ENCODE results near the gene SBF2. TPM values are rescaled to one million over a fixed set of nuclear protein-coding genes. Genes with fewer than 3 reads are reported as not detected.
"Not testable (repeated sequence)": the region's sequence is repeated elsewhere in the genome, so short reads cannot be mapped to it uniquely, and the experiment has no call there.

SBF2 gene
- polyA plus RNA-seq, 1 donor from 2014 or later = 2.6 TPM

DNA sequence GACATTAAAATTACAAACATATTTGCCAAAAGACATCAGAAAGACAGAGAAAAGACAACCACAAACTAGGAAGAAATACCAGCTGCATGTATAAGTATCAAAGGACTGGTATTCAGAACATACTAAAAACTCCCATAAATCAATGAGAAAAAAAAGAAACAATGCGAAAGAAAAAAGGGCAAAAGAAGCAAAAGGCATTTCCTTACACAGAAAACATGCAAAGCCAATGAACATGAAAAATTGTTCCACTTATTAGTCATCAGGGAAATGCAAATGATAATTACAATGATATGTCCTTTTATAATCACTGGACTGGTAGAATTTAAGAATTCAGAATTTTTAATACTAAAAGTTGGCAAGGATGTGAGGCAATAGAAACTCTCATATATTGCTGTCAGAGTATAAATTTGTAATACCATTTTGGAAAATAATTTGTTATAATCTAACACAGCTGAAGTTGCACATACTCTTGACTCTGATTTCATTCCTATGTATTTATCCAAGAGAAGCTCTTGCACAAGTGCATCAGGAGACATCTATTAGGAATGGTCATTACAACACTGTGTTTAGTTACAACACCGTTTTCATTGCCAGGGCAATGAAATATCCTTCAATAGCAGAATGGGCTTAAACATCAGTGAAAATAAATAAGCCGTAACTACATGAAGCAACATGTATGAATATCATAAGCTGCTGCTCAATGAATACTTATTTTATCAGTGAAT is 350.5 kb downstream of the SBF2 start:
- H3K4me3 Mint-ChIP-seq = no peak overlapping the region
- no peaks in the 10 kb centered on the region for H3K27me3 Mint-ChIP-seq
- H3K9me3 Mint-ChIP-seq = peaks cover 0 to 1% (median 0%) of the 10 kb centered on the region in 3 donors
- no peaks in the 10 kb centered on the region for H3K36me3 Mint-ChIP-seq
- H3K4me1 Mint-ChIP-seq = peaks cover 6 to 9% (median 8%) of the 10 kb centered on the region in 3 donors
- H3K27ac Mint-ChIP-seq = no peak overlapping the region

DNA sequence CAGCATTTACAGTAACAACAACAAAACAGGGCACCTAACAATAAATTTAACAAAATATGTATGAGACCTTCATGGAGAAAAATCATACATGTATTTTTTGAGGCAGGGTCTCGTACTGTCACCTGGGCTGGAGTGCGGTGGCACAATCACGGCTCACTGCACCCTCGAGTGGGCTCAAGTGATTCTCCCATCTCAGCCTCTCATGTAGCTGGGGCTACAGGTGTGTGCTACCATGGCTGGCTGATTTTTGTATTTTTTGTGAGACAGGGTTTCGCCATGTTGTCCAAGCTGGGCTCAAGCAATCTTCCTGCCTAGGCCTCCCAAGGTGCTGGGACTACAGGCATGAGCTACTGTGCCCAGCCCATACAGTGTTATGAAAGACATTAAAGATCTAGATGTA is 352.0 kb downstream of the SBF2 start:
- Mint-ChIP-seq H3K36me3 (no peaks in the 10 kb centered on the region), H3K4me1 (peaks cover 0 to under 1% (median 0%) of the 10 kb centered on the region in 3 donors), H3K27ac (no peak overlapping the region), H3K9me3 (peaks cover 0 to 1% (median 0%) of the 10 kb centered on the region in 3 donors), H3K4me3 (no peak overlapping the region), H3K27me3 (no peaks in the 10 kb centered on the region)

DNA sequence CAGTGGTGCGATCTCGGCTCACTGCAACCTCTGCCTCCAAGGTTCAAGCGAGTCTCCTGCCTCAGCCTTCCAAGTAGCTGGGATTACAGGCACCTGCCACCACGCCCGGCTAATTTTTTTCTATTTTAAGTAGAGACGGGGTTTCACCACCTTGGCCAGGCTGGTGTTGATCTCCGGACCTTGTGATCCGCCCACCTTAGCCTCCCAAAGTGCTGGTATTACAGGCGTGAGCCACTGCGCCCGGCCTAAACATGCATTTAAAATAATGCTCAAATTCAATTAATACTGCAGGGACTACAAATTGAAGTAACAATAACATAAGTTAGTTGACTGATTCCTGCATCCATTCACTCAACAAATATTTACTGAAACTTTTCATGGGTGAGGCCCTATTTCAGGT is 354.9 kb downstream of the SBF2 start:
- H3K4me1 Mint-ChIP-seq, H3K9me3 Mint-ChIP-seq, H3K36me3 Mint-ChIP-seq, H3K27me3 Mint-ChIP-seq, H3K4me3 Mint-ChIP-seq, H3K27ac Mint-ChIP-seq: not testable (repeated sequence)

DNA sequence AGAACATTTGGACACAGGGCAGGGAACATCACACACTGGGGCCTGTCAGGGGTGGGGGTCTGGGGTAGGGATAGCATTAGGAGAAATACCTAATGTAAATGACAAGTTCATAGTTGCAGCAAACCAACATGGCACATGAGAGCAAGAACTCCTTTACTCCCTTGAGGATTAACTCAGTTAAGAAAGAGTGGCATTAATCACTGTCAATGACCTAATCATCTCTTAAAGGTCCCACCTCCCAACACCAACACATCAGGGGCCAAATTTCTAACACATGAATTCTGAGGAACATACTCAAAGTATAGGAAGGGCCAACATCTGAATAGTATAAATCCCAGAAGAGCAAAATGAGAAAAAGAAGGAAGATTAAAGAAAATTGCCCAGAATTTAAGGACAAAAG is 357.3 kb downstream of the SBF2 start:
- Mint-ChIP-seq H3K4me3 (no peak overlapping the region), H3K9me3 (peaks cover 0 to 9% (median 4%) of the 10 kb centered on the region in 3 donors), H3K4me1 (peaks cover 7 to 12% (median 9%) of the 10 kb centered on the region in 3 donors), H3K27me3 (peaks cover 5% of the 10 kb centered on the region), H3K27ac (no peak overlapping the region), H3K36me3 (no peaks in the 10 kb centered on the region)

DNA sequence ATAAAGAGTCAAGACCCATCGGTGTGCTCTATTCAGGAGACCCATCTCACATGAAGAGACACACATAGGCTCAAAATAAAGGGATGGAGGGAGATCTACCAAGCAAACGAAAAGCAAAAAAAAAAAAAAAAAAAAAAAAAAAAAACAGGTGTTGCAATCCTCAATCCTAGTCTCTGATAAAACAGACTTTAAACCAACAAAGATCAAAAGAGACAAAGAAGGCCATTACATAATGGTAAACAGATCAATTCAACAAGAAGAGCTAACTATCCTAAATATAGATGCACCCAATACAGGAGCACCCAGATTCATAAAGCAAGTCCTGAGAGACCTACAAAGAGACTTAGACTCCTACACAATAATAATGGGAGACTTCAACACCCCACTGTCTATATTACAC is 361.2 kb downstream of the SBF2 start:
- not testable (repeated sequence) for H3K36me3 Mint-ChIP-seq, H3K27me3 Mint-ChIP-seq, H3K27ac Mint-ChIP-seq, H3K4me3 Mint-ChIP-seq
- H3K9me3 Mint-ChIP-seq = peaks cover 3 to 16% (median 6%) of the 10 kb centered on the region in 3 donors
- H3K4me1 Mint-ChIP-seq = peaks cover 7 to 17% (median 11%) of the 10 kb centered on the region in 3 donors

DNA sequence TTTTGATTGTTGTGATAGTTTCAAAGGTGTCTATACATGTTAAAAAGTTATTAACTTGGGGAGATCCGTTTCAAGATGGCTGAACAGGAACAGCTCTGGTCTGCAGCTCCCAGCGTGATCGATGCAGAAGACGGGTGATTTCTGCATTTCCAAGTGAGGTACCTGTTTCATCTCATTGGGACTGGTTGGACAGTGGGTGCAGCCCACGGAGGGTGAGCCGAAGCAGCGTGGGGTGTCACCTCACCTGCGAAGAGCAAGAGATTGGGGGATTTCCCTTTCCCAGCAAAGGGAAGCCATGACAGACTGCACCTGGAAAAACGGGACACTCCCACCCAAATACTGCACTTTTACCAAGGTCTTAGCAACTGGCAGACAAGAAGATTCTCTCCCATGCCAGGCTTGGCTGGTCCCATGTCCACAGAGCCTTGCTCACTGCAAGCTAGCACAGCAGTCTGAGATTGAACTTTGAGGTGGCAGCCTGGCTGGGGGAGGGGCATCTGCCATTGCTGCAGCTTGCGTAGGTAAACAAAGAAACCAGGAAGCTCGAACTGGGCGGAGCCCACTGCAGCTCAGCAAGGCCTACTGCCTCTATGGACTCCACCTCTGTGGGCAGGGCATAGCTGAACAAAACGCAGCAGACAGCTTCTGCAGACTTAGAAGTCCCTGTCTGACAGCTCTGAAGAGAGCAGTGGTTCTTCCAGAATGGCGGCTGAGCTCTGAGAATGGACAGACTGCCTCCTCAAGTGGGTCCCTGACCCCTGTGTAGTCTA is 363.3 kb downstream of the SBF2 start:
- H3K9me3 Mint-ChIP-seq = peaks cover 3 to 12% (median 6%) of the 10 kb centered on the region in 3 donors
- not testable (repeated sequence) for H3K27me3 Mint-ChIP-seq, H3K4me3 Mint-ChIP-seq, H3K27ac Mint-ChIP-seq
- H3K36me3 Mint-ChIP-seq = peaks cover 11% of the 10 kb centered on the region
- peaks cover 7 to 17% (median 11%) of the 10 kb centered on the region in 3 donors for H3K4me1 Mint-ChIP-seq

DNA sequence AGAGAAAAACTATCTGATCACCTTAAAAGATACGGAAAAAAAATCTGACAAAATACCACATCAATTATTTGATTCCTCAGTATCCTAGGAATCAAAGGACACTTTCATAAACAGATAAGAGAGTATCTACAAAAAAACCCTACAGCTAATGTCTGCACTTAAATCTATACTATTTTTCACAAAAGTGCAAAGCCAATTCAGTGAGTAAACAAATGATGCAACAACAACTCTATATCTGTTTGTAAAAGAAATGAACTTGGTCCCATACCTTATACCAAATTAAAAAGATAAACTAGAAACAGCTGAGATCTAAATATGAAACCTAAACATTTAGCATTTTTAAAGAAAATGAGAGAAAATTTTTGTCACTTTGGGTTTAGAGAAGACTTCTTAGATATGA is 366.3 kb downstream of the SBF2 start:
- Mint-ChIP-seq H3K27me3 (no peaks in the 10 kb centered on the region), H3K9me3 (peaks cover 3 to 8% (median 5%) of the 10 kb centered on the region in 3 donors), H3K27ac (no peak overlapping the region), H3K4me3 (no peak overlapping the region), H3K36me3 (peaks cover 11% of the 10 kb centered on the region), H3K4me1 (peaks cover 0 to 5% (median 2%) of the 10 kb centered on the region in 3 donors)

DNA sequence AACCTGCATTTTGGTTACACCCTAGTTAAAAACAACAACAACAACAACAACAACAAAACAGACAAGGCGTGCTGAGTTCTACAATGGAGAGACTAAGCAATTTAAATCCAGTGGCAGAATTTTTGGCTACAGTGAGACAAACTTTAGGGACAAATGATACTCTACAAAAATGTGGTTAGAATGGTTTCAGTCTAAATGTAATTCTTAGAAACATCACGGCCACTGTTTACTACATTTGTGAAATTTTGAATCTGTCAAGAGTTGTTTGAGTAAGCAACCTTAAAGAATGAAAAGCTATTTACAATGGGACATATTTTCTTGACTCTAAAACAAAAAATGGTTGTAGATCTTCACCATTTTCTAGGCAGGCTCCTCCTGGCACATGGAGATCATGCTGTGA is 370.7 kb downstream of the SBF2 start:
- Mint-ChIP-seq H3K27me3 (no peaks in the 10 kb centered on the region), H3K4me1 (no peaks in the 10 kb centered on the region), H3K4me3 (no peak overlapping the region), H3K9me3 (no peaks in the 10 kb centered on the region), H3K36me3 (peaks cover 1% of the 10 kb centered on the region), H3K27ac (no peak overlapping the region)

DNA sequence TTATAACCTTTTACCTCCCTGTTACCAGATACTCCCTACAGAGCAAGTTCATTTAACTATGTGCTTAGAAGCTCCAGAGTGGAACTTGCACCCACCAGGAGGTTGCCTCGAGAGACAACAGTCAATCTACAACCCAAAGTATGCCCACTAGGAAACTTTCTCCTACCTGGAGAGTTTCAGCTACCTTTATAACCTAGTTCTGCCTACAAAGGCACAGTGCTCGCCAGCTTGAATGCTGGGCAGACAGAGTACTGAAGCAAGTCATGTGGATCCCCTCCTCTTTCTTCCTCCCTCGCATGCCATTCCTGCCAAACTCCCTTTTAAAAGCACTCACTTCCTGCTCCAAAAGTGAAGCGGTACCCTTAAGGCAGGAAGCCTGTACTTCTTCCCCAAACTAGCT is 371.2 kb downstream of the SBF2 start:
- Mint-ChIP-seq H3K4me1 (no peaks in the 10 kb centered on the region), H3K9me3 (no peaks in the 10 kb centered on the region), H3K27me3 (no peaks in the 10 kb centered on the region), H3K36me3 (peaks cover 1% of the 10 kb centered on the region), H3K4me3 (no peak overlapping the region), H3K27ac (no peak overlapping the region)

DNA sequence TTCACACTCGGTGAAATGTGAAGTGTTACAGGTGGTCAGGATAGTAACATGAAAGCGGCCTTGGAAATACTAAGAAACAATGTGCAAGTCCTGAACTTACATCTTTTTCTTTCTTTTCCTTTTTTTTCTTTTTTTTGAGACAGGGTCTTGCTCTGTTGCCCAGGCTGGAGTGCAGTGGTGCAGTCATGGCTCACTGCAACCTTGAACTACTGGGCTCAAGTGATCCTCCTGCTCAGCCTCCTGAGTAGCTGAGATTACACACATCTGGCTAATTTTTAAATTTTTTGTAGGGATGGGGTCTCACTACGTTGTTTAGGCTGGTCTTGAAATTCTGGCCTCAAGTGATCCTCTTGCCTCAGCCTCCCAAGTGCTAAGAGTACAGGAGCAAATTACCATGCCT is 377.5 kb downstream of the SBF2 start:
- Mint-ChIP-seq H3K27ac (no peak overlapping the region), H3K9me3 (no peaks in the 10 kb centered on the region), H3K4me1 (no peaks in the 10 kb centered on the region), H3K27me3 (no peaks in the 10 kb centered on the region), H3K36me3 (peaks cover 3% of the 10 kb centered on the region), H3K4me3 (no peak overlapping the region)

DNA sequence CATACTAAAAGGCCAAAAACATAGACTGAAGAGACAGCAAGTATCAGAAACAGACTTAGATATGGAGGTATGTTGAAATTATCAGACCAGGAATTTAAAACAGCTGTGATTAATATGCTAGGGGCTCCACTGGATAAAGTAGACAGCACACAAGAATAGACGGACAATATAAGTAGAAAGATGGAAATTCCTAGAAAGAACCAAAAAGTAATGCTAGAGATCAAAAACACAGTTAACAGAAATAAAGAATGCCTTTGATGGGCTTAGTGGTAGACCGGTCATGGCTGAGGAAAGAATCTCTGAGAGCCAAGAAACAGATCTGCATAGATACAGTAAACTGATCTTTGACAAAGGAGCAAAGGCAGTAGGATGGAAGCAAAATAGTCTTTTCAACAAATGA is 380.0 kb downstream of the SBF2 start:
- Mint-ChIP-seq H3K4me3 (no peak overlapping the region), H3K36me3 (peaks cover 5% of the 10 kb centered on the region), H3K27ac (no peak overlapping the region), H3K4me1 (no peaks in the 10 kb centered on the region), H3K9me3 (no peaks in the 10 kb centered on the region), H3K27me3 (no peaks in the 10 kb centered on the region)

DNA sequence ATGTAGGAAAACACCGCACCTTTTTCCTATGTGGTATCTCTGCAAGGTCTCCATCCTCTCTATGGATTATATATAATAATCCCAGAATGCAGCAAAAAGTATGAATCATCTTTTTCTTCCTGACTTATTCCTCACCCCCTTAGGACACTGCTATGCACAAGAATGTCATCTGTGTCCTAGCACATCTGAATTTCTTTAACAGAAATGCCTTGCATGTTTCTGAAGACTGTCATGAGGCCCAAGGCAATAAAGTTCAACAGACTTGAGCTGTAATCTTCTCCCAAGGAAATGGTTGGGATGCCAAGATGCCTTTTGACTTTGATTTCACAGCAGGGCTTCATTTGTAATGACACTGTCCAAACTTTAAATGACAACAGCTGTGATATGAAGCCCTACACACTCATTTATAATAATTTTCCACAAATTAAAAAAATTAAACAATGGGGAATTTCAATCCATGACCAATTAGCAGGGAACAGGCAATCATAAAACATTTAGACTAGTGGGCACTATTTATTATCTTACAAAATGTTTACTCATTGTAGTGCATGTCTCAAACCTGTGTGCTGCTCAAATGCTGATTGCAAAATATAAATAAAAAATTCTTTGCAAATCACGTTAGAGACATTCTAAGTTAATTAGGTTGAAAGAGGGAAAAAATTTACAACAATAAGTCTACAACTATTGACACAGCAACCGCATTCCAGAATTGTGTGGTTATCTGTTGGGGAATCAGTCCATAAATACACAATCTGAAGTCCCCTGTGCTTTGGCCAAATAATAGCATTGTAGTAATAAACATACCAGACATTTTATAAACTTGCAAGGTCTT is 387.8 kb downstream of the SBF2 start:
- no peak overlapping the region for H3K4me3 Mint-ChIP-seq
- no peak overlapping the region for H3K27ac Mint-ChIP-seq
- H3K36me3 Mint-ChIP-seq = peaks cover 4% of the 10 kb centered on the region
- no peaks in the 10 kb centered on the region for H3K4me1 Mint-ChIP-seq
- H3K9me3 Mint-ChIP-seq = no peaks in the 10 kb centered on the region
- H3K27me3 Mint-ChIP-seq = no peaks in the 10 kb centered on the region

DNA sequence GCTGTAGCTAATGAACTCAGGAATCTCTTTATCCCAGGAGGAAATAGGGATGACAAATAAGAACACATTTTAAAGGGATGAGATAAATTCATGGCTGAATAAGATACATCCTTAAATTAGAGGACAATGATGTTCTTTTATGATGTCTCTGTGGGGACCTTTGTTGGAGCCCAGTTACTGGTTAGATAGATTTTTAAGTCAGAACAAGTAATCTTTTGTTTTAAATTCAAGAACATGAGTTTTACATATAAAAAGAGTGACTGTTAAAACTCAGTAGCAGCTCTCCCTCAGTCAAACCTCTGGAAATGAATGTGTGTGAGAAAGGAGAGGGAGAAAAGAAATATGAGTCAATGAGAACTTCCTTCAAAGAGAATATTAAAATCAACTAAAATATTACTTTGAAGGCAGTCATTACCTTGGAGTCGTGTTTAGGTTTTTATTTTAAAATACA is 388.5 kb downstream of the SBF2 start:
- no peaks in the 10 kb centered on the region for H3K27me3 Mint-ChIP-seq

DNA sequence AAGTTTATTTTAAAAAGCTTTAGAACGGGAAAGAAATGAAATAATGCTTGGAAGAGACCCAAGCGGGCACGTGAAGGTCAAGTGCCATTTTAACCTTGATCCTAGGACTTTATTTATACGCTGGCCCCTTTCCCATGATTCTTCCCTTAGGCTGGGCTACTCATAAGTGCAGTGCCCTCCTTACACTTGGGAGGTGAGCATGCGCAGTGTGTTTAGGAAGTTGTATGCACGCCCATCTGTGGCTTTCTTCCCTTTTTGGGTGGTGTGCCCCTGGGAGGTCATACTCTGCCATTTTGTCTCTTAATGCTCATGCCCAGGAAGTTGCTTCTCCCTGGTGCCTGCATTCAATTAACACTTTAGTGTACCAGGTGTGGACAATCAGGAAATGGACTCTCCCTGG is 390.4 kb downstream of the SBF2 start:
- H3K4me1 Mint-ChIP-seq = peaks cover 0 to 5% (median 3%) of the 10 kb centered on the region in 3 donors
- H3K27ac Mint-ChIP-seq = no peak overlapping the region
- H3K9me3 Mint-ChIP-seq = no peaks in the 10 kb centered on the region
- no peak overlapping the region for H3K4me3 Mint-ChIP-seq
- no peaks in the 10 kb centered on the region for H3K27me3 Mint-ChIP-seq
- H3K36me3 Mint-ChIP-seq = peaks cover 3% of the 10 kb centered on the region

More for the DNA sequence above, 388.5 kb downstream of the SBF2 start:
- no peak overlapping the region for H3K27ac Mint-ChIP-seq
- peaks cover 4% of the 10 kb centered on the region for H3K36me3 Mint-ChIP-seq
- H3K4me1 Mint-ChIP-seq = no peaks in the 10 kb centered on the region
- no peak overlapping the region for H3K4me3 Mint-ChIP-seq
- no peaks in the 10 kb centered on the region for H3K9me3 Mint-ChIP-seq

DNA sequence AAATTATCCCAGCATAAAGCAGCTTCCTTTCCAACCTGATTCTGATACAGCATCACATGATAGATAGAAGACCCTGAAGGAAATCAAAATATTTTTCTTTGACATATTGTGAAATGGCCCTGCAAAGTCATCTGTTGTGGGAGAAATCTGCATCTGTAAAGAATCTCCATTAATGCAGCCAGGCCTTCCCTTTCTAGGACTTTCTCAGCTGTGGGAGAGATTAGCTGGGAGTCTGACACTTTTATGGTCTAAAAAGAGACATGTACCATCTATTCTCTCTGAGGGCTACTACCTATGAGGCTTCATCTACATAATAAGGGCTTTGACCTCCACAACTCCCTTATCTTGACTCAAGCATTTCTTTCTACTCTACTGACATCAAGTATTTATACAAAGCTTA is 392.1 kb downstream of the SBF2 start:
- Mint-ChIP-seq H3K36me3 (no peaks in the 10 kb centered on the region), H3K27me3 (no peaks in the 10 kb centered on the region), H3K4me3 (no peak overlapping the region), H3K4me1 (peaks cover 5 to 6% (median 5%) of the 10 kb centered on the region in 3 donors), H3K9me3 (no peaks in the 10 kb centered on the region), H3K27ac (no peak overlapping the region)

Data from IgD-negative memory B cell (primary cell).